22Rv1 (cell line): ENCODE results near the gene SLC48A1.

ENCODE experiments used
- H3K27ac ChIP-seq: fragments of 450-650 bp; 2 replicates; pipeline ENCODE4 v1.5.1; 2017
- ZFX ChIP-seq: fragments of 450-650 bp; IDR thresholded peaks from 2 replicates; pipeline ENCODE4 v1.6.1; 2017; ENCODE audit warnings: antibody characterized with exemption, borderline replicate concordance
- TF ChIP-seq, protein P1 (sequence below): fragments of 450-650 bp; IDR thresholded peaks from 2 replicates; pipeline ENCODE4 v1.5.1; 2017; ENCODE audit warnings: mild to moderate bottlenecking

Gene SLC48A1

DNA sequence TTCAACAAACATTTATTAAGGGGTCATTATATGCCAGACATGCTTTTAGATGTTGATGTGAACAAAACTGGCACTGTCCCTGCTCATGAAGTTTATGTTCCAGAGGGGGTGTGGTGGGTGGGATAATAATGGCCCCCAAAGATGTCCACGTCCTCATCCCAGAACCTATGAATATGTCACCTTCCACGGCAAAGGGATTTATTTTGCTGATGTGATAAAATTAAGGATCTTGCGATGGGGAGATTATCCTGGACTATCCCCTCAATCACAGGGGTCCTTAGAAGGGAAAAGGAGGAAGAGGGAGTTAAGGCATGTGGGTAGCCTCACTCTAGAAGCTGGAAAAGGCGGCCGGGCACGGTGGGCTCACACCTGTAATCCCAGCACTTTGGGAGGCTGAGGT lies 1.7 kb upstream of the SLC48A1 start:
- H3K27ac ChIP-seq: no peak overlapping the region
- TF ChIP-seq, protein P1, sequence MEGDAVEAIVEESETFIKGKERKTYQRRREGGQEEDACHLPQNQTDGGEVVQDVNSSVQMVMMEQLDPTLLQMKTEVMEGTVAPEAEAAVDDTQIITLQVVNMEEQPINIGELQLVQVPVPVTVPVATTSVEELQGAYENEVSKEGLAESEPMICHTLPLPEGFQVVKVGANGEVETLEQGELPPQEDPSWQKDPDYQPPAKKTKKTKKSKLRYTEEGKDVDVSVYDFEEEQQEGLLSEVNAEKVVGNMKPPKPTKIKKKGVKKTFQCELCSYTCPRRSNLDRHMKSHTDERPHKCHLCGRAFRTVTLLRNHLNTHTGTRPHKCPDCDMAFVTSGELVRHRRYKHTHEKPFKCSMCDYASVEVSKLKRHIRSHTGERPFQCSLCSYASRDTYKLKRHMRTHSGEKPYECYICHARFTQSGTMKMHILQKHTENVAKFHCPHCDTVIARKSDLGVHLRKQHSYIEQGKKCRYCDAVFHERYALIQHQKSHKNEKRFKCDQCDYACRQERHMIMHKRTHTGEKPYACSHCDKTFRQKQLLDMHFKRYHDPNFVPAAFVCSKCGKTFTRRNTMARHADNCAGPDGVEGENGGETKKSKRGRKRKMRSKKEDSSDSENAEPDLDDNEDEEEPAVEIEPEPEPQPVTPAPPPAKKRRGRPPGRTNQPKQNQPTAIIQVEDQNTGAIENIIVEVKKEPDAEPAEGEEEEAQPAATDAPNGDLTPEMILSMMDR: no peak
- TF ChIP-seq ZFX: no peak

DNA sequence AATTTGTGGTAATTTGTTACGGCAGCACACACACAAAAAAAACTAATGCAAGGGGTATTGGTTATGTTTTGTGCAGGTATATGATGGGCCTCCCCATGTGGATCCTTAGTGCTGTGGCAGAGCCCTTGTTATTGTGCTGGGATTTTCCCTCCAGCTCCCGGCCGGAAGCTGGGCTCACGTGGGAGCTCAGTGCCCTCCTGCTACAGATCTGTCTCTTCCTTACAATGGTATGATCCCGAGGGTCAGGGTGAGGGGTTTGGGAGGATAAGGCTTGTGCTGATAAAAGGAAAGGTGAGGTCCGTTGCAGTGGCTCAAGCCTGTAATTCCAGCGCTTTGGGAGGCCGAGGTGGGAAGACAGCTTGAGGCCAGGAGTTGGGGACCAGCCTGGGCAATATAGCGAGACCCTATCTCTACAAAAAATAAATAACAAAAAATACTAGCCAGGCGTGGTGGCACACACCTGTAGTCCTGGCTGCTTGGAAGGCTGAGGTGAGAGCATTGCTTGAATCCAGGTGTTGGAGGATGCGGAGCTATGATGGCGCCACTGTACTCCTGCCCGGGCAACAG lies 861 bp upstream of the SLC48A1 start:
- TF ChIP-seq, protein P1: no peak
- no peak for TF ChIP-seq ZFX
- no peak overlapping the region; the same call in 1 of the 2 replicates for H3K27ac ChIP-seq

DNA sequence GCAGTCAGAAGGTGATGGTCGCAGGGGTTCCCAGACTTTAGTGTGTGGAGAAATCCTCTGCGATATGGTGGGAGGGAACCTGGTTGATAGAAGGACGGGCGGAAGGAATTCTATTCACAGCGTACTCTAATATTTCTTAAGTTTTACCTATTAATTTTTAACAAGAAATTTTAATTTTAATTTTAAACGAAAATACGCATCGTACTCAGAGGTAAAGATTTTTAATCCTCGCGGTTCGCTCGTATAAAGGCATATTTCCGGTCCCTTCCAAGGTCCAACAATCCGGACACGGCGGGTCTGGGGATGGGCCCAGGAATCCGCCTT lies 338 bp upstream of the SLC48A1 start:
- H3K27ac ChIP-seq: peak overlapping the region; percentile 56; the same call in 1 of the 2 replicates
- no peak for TF ChIP-seq ZFX
- TF ChIP-seq, protein P1: no peak

DNA sequence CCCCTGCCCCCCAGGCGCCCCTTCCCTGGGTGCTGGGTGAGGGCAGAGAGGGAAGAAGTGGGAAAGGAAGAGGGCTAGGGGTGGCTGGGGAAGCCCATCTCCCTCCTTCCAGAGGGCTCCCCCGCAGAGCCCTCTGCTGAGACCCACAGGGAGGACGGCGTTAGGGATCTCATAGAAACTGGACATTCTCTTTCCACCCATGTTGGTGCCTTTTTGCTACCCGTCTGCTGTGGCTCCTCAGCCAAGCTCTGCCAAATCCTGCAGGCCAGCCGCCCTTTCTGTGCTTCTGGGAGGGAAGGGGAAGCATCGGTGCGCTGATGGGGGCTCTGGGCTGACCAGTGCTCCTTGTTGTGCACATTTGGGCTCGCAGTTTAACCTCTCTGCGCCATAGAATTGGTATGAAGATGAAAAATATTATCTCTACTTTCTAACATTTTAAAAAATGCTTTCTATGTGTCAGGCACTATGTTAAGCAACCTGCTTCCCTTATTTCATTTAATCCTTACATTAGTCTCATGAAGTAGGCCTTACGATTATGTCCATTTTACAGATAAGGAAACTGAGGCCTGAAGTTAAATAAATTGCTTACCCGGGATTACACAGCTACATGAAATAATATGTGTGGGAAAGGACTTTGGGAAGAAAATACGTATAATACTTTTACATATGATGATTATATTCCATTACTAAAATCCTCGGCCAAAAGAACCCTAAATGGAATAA lies 981 bp downstream of the SLC48A1 start:
- peak overlapping the region; percentile 56 for H3K27ac ChIP-seq
- no peak for TF ChIP-seq ZFX
- TF ChIP-seq, protein P1: no peak

DNA sequence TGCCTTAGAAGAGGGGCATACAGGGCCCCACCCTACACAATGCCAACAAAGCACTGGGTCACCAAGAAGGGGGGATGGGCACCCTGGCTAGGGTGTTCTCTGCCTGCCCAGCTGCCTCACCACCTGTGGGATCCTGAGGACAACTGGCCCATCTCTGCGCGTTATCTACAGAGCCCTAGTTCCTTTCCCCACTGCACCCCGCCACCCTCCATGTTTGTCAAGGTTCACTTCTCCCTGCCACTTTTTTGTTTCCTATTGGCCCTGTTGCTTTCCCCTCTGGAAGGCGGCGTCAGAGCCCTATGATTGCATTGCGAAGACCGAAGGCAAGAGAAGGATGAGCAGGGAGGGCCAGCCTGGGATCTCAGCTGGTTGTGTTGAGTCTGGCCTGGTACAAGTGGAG lies 1.6 kb downstream of the SLC48A1 start:
- no peak overlapping the region for H3K27ac ChIP-seq
- TF ChIP-seq, protein P1: no peak
- no peak for TF ChIP-seq ZFX

DNA sequence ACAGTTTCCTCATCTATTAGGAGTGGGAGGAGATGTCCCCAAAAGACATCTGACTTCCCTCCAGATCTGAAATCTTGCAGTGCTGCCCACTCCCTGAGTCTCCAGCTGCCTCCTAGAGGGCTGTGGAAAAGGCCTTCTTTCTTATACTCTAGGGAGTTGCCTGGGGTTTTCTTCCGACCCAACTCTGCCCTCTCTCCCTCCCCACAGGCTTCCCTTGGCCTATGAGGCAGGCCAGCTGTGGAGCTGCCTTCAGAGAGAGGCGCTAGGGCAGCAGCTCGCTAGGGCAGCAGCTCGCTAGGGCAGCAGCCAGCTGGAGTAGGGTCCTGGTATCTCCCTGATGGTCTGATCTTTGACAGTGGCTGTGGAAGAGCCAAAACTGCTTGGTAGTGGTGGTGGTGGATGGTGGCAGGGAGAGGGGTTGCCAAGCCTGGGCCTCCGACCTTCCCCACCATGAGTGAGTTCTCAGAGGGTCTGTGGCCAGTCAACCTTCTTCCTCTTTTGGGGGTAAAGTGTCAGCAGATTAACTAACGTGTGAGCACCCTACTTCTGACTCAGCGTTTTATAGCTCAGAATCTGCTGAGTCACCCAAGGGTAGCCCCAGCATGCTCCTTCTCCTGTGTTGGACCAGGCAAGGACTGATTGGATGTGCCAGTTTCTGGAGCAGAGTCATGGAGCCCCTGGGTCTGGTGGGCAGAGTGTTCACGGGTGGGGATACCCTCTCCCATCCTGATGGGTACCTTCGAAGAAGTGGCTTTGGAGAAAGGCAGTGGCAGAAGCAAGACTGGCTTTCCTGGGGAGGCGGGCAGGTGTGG lies 2.3 kb downstream of the SLC48A1 start:
- H3K27ac ChIP-seq: peak overlapping the region; percentile 12; the same call in 1 of the 2 replicates
- TF ChIP-seq, protein P1: no peak
- TF ChIP-seq ZFX: no peak
